ENCODE results near the gene LIFR.

DNA sequence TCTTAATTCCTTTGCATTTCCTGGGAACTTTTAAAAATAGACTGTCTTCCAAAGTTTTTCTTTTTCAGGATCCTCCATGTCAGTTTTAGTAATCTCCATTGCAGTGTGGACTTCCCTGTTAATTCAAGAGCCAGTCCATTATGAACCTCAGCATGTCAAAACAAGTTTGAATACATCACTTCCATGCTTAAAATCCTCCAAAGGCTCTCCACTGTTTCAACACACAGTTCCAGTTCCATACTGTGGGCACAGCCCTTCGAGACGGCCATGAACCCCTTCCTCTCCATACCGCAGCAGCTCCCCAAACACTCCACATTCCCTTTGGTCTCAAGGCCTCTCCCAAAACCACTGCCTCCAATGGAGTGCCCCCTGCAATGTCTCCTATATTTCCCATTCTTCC is 19.5 kb downstream of the LIFR start:
- no peak for TF ChIP-seq CTCF (IDR thresholded peaks at IDR 0.05)
- TF ChIP-seq POLR2A (IDR thresholded peaks at IDR 0.05): no peak

All from suprapubic skin (tissue), 3 donors.